Temporal lobe (tissue), 2 donors: Measurements from ENCODE around the gene MRPL54. TPM values are rescaled to one million over a fixed set of nuclear protein-coding genes. Genes with fewer than 3 reads are reported as not detected.

Source experiments
- small RNA-seq: library from RNA; depleted of rRNA; stranded (forward); fragments of <200 nt; gene quantifications from one replicate; pipeline ENCODE3, GENCODE V24; 2014; ENCODE audit warnings: low replicate concordance
- total RNA-seq: library from RNA; depleted of rRNA; stranded (reverse); fragments of >200 nt; gene quantifications from one replicate; pipeline ENCODE4 v1.2.3, GENCODE V29; 2014

The MRPL54 gene
- total RNA-seq, 1 donor from 2014 or later = 21.4 TPM

Small RNA genes within 50 kb of the gene (small RNA-seq; reads per million reads assigned to genes)
- not detected for gene AC005777.1

Other genes starting within 250 kb of the MRPL54 start
- not detected for gene TEKTIP1, start 223.5 kb upstream of the MRPL54 start, total RNA-seq
- 24.6 TPM for gene MFSD12, start 205.1 kb upstream of the MRPL54 start, total RNA-seq
- 9.6 TPM for gene HMG20B, start 189.7 kb upstream of the MRPL54 start, total RNA-seq
- 0.25 TPM for gene GIPC3, start 177.2 kb upstream of the MRPL54 start, total RNA-seq
- 0.25 TPM for gene TBXA2R, start 155.8 kb upstream of the MRPL54 start, total RNA-seq
- gene CACTIN, start 135.9 kb upstream of the MRPL54 start, total RNA-seq = 16.2 TPM
- 22.4 TPM for gene PIP5K1C, start 62.2 kb upstream of the MRPL54 start, total RNA-seq
- gene TJP3, start 54.3 kb upstream of the MRPL54 start, total RNA-seq = under 0.01 TPM
- 12.3 TPM for gene APBA3, start 990 bp upstream of the MRPL54 start, total RNA-seq
- not detected for gene RAX2, start 9.5 kb downstream of the MRPL54 start, total RNA-seq
- gene MATK, start 23.7 kb downstream of the MRPL54 start, total RNA-seq = 16.0 TPM
- gene ZFR2, start 106.4 kb downstream of the MRPL54 start, total RNA-seq = 4.7 TPM
- 85.8 TPM for gene ATCAY, start 118.0 kb downstream of the MRPL54 start, total RNA-seq
- gene NMRK2, start 170.4 kb downstream of the MRPL54 start, total RNA-seq = not detected
- gene DAPK3, start 208.4 kb downstream of the MRPL54 start, total RNA-seq = 48.7 TPM
- 1,871 TPM for gene EEF2, start 222.8 kb downstream of the MRPL54 start, total RNA-seq
- gene PIAS4, start 245.1 kb downstream of the MRPL54 start, total RNA-seq = 12.8 TPM